ENCODE data around the gene TYK2. TPM values are rescaled to one million over a fixed set of nuclear protein-coding genes. Genes with fewer than 3 reads are reported as not detected.
A peak's percentile ranks its signal among the peaks of the same experiment; 100 is the strongest.

Gene TYK2
- 21.2 TPM for polyA plus RNA-seq (2013, experiment 1 of 2)
- polyA plus RNA-seq (2013, experiment 2 of 2) = 21.8 TPM

DNA sequence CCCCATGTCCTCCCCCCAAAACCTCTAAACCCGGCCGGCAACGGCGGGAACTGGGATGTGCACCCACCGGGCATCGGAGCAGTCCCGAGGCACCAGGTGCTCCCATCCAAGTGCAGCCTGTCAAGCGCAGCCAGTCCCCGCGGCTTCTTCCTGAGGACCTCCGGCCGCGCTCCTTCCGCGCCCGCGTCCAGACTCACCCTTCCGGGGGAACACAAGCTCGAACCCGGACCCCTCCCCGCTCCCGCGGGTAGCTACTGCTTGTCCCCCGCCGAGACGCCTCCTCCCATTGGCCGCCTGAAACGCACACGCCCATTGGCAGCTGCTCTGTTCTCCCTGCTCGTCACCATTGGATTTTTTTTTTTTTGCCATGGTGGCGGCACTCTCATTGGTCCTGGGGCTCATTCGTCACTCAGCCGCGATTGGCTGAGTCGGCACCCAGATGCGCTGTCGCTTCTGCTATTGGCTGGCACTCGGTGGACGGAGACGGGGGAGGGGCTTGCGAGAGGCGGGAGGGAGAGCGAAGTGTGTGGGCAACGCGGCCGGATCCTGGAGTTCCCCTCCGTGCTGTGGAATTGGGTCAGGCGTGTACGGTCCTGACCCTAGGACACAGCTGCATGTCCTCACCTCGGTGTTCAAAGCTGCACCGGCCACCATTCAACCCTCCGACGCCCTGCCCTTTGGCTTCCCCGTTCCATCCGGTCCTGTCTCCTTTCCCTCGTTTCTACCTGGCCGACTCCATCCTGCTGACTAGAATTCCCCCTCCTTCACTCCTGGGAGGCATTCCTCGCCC lies at the start of gene TYK2:
TYK2 (minus strand) TSS at position 260 of the 790 bp plus-strand sequence. CDS start 2,166 bp downstream, outside the sequence.
- Histone ChIP-seq H3K4ac (ENCODE audit: low read depth, low read length) (peak within 1 kb of the TSS; percentile 85), H3K4me2 (ENCODE audit: low read length) (peak within 1 kb of the TSS; percentile 100), H3K27me3 (ENCODE audit: insufficient read depth, low read length, poor library complexity) (no peaks in the 10 kb centered on the region), H3K4me1 (ENCODE audit: control insufficient read depth, low read depth, low read length) (peaks cover 5% of the 10 kb centered on the region), H2BK15ac (replicated peaks; ENCODE audit: low read depth) (no peak within 1 kb of the TSS), H2BK120ac (ENCODE audit: low read depth, low read length) (no peak within 1 kb of the TSS), H3K23ac (ENCODE audit: low read length) (peak within 1 kb of the TSS; percentile 85), H3K9ac (ENCODE audit: low read length) (peak within 1 kb of the TSS; percentile 99), H3K18ac (ENCODE audit: low read length) (peak within 1 kb of the TSS; percentile 73), H2AK5ac (ENCODE audit: low read length) (no peak within 1 kb of the TSS), H4K5ac (ENCODE audit: low read length) (peak within 1 kb of the TSS; percentile 24), H3K36me3 (ENCODE audit: control insufficient read depth, insufficient read depth, low read length) (no peaks in the 10 kb centered on the region), H2BK5ac (ENCODE audit: low read length) (peak within 1 kb of the TSS; percentile 91), H3K56ac (ENCODE audit: low read length) (peak within 1 kb of the TSS; percentile 100), H3K4me3 (ENCODE audit: low read length) (peak within 1 kb of the TSS; percentile 95), H3K79me1 (ENCODE audit: low read length) (peaks cover 4% of the 10 kb centered on the region), H3K27ac (ENCODE audit: low read depth, low read length) (peak within 1 kb of the TSS; percentile 13), H4K8ac (ENCODE audit: low read depth, low read length) (no peak within 1 kb of the TSS), H3K79me2 (ENCODE audit: control insufficient read depth, insufficient read depth, low read length) (peaks cover 3% of the 10 kb centered on the region)
- no CpG with 5 or more reads among the region's 58 CpGs for WGBS (ENCODE audit: extremely low coverage, insufficient coverage, low lambda C conversion rate)
- DNase-seq = peak; percentile 99

DNA sequence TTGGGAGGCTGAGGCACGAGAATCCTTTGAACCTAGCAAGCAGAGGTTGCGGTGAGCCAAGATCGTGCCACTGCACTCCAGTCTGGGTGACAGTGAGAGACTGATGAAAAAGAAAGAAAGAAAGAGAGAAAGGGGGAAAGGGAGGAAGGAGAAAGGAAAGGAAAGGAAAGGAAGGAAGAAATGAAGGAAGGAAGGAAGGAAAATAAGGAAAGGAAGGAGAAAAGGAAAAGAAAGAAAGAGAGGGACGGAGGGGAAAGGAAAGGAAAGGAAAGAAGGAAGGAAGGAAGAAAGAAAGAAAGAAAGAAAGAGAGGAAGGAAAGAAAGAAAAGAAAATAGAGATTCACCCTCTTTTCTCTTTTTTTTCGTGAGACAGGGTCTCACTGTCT lies 48.6 kb upstream of the TYK2 start:
- no peak overlapping the region for H3K56ac ChIP-seq (ENCODE audit: low read length)
- H2BK5ac ChIP-seq (ENCODE audit: low read length) = no peak overlapping the region
- H4K8ac ChIP-seq (ENCODE audit: low read depth, low read length) = no peak overlapping the region
- no peak overlapping the region for H4K5ac ChIP-seq (ENCODE audit: low read length)
- H3K23ac ChIP-seq (ENCODE audit: low read length) = no peak overlapping the region
- no peak overlapping the region for H3K4me2 ChIP-seq (ENCODE audit: low read length)
- no peak overlapping the region for H2BK120ac ChIP-seq (ENCODE audit: low read depth, low read length)
- no peaks in the 10 kb centered on the region for H3K36me3 ChIP-seq (ENCODE audit: control insufficient read depth, insufficient read depth, low read length)
- H3K4ac ChIP-seq (ENCODE audit: low read depth, low read length) = no peak overlapping the region
- peaks cover 28% of the 10 kb centered on the region for H3K27me3 ChIP-seq (ENCODE audit: insufficient read depth, low read length, poor library complexity)
- no peaks in the 10 kb centered on the region for H3K79me2 ChIP-seq (ENCODE audit: control insufficient read depth, insufficient read depth, low read length)
- WGBS (ENCODE audit: extremely low coverage, insufficient coverage, low lambda C conversion rate) = no CpG with 5 or more reads among the region's 5 CpGs
- H2BK15ac ChIP-seq (replicated peaks; ENCODE audit: low read depth) = no peak overlapping the region
- H3K18ac ChIP-seq (ENCODE audit: low read length) = no peak overlapping the region
- no peaks in the 10 kb centered on the region for H3K79me1 ChIP-seq (ENCODE audit: low read length)
- no peak overlapping the region for H3K4me3 ChIP-seq (ENCODE audit: low read length)
- no peak overlapping the region for H2AK5ac ChIP-seq (ENCODE audit: low read length)
- H3K4me1 ChIP-seq (ENCODE audit: control insufficient read depth, low read depth, low read length) = no peaks in the 10 kb centered on the region
- no peak overlapping the region for H3K27ac ChIP-seq (ENCODE audit: low read depth, low read length)
- no peak overlapping the region for H3K9ac ChIP-seq (ENCODE audit: low read length)
- DNase-seq = no peak

DNA sequence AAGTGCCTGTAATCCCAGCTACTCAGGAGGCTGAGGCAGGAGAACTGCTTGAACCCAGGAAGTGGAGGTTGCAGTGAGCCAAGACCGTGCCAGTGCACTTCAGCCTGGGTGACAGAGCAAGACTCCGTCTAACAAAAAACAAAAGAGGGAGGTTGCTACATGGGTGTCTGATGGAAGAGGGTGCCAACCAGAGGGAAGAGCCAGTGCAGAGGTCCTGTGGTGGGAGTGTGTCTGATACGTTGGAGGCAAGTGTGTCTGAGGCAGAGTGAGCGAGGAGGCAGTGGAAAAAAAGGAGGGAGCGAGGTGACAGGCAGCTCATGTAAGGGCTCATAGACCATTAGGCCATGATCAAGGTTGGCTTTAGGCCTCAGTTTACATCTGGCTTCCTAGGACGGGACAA lies 46.8 kb upstream of the TYK2 start:
- no CpG with 5 or more reads among the region's 6 CpGs for WGBS (ENCODE audit: extremely low coverage, insufficient coverage, low lambda C conversion rate)
- H3K23ac ChIP-seq (ENCODE audit: low read length) = no peak overlapping the region
- no peak overlapping the region for H3K4ac ChIP-seq (ENCODE audit: low read depth, low read length)
- no peaks in the 10 kb centered on the region for H3K4me1 ChIP-seq (ENCODE audit: control insufficient read depth, low read depth, low read length)
- H2AK5ac ChIP-seq (ENCODE audit: low read length) = no peak overlapping the region
- no peak overlapping the region for H2BK5ac ChIP-seq (ENCODE audit: low read length)
- no peak overlapping the region for H3K4me3 ChIP-seq (ENCODE audit: low read length)
- no peak overlapping the region for H4K8ac ChIP-seq (ENCODE audit: low read depth, low read length)
- H2BK15ac ChIP-seq (replicated peaks; ENCODE audit: low read depth) = no peak overlapping the region
- no peak overlapping the region for H3K18ac ChIP-seq (ENCODE audit: low read length)
- H3K9ac ChIP-seq (ENCODE audit: low read length) = no peak overlapping the region
- no peaks in the 10 kb centered on the region for H3K36me3 ChIP-seq (ENCODE audit: control insufficient read depth, insufficient read depth, low read length)
- no peak overlapping the region for H4K5ac ChIP-seq (ENCODE audit: low read length)
- H3K56ac ChIP-seq (ENCODE audit: low read length) = no peak overlapping the region
- H3K27ac ChIP-seq (ENCODE audit: low read depth, low read length) = no peak overlapping the region
- H3K4me2 ChIP-seq (ENCODE audit: low read length) = no peak overlapping the region
- peaks cover 31% of the 10 kb centered on the region for H3K27me3 ChIP-seq (ENCODE audit: insufficient read depth, low read length, poor library complexity)
- no peaks in the 10 kb centered on the region for H3K79me1 ChIP-seq (ENCODE audit: low read length)
- H3K79me2 ChIP-seq (ENCODE audit: control insufficient read depth, insufficient read depth, low read length) = no peaks in the 10 kb centered on the region
- DNase-seq = no peak
- H2BK120ac ChIP-seq (ENCODE audit: low read depth, low read length) = no peak overlapping the region

GRCh38 chr19:10424011-10424637 lies 43.8 kb upstream of the TYK2 start:
- H2BK5ac ChIP-seq (ENCODE audit: low read length) = no peak overlapping the region
- no peak overlapping the region for H3K4me3 ChIP-seq (ENCODE audit: low read length)
- H3K9ac ChIP-seq (ENCODE audit: low read length) = no peak overlapping the region
- no peaks in the 10 kb centered on the region for H3K79me2 ChIP-seq (ENCODE audit: control insufficient read depth, insufficient read depth, low read length)
- H4K5ac ChIP-seq (ENCODE audit: low read length) = no peak overlapping the region
- H2BK15ac ChIP-seq (replicated peaks; ENCODE audit: low read depth) = no peak overlapping the region
- H2BK120ac ChIP-seq (ENCODE audit: low read depth, low read length) = no peak overlapping the region
- no peaks in the 10 kb centered on the region for H3K79me1 ChIP-seq (ENCODE audit: low read length)
- H3K27ac ChIP-seq (ENCODE audit: low read depth, low read length) = no peak overlapping the region
- H3K36me3 ChIP-seq (ENCODE audit: control insufficient read depth, insufficient read depth, low read length) = no peaks in the 10 kb centered on the region
- H2AK5ac ChIP-seq (ENCODE audit: low read length) = no peak overlapping the region
- no peak overlapping the region for H4K8ac ChIP-seq (ENCODE audit: low read depth, low read length)
- WGBS (ENCODE audit: extremely low coverage, insufficient coverage, low lambda C conversion rate) = no CpG with 5 or more reads among the region's 38 CpGs
- H3K4me2 ChIP-seq (ENCODE audit: low read length) = peak overlapping the region; percentile 32
- no peak overlapping the region for H3K18ac ChIP-seq (ENCODE audit: low read length)
- no peak overlapping the region for H3K4ac ChIP-seq (ENCODE audit: low read depth, low read length)
- H3K4me1 ChIP-seq (ENCODE audit: control insufficient read depth, low read depth, low read length) = no peaks in the 10 kb centered on the region
- peak overlapping the region; percentile 35 for H3K56ac ChIP-seq (ENCODE audit: low read length)
- no peak overlapping the region for H3K23ac ChIP-seq (ENCODE audit: low read length)
- H3K27me3 ChIP-seq (ENCODE audit: insufficient read depth, low read length, poor library complexity) = peaks cover 21% of the 10 kb centered on the region
- DNase-seq = peak; percentile 84

DNA sequence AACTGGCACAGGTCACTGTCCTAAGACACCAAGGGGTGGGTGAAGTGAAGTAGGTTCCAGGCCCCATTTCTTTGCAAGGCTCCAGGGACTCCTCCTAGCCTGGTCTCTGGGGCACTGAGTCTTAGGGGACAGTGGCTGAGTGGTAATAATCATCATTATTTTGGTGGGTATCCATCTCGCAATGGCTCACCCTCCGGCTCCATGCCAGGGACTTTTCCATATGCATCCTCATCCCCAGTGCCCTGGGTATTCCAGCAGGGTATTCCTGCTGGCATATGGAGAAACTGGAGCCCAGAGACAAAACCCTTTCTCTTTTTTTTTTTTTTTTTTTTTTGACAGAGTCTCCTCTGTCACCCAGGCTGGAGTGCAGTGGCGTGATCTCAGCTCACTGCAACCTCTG lies 42.5 kb upstream of the TYK2 start:
- no peak overlapping the region for H4K8ac ChIP-seq (ENCODE audit: low read depth, low read length)
- no peak overlapping the region for H3K27ac ChIP-seq (ENCODE audit: low read depth, low read length)
- H3K23ac ChIP-seq (ENCODE audit: low read length) = no peak overlapping the region
- no peak overlapping the region for H3K9ac ChIP-seq (ENCODE audit: low read length)
- no peaks in the 10 kb centered on the region for H3K79me1 ChIP-seq (ENCODE audit: low read length)
- H2BK5ac ChIP-seq (ENCODE audit: low read length) = no peak overlapping the region
- no peaks in the 10 kb centered on the region for H3K36me3 ChIP-seq (ENCODE audit: control insufficient read depth, insufficient read depth, low read length)
- H2AK5ac ChIP-seq (ENCODE audit: low read length) = no peak overlapping the region
- no peak overlapping the region for H3K4me2 ChIP-seq (ENCODE audit: low read length)
- H3K4me1 ChIP-seq (ENCODE audit: control insufficient read depth, low read depth, low read length) = no peaks in the 10 kb centered on the region
- no peak overlapping the region for H3K4me3 ChIP-seq (ENCODE audit: low read length)
- H4K5ac ChIP-seq (ENCODE audit: low read length) = no peak overlapping the region
- no peak for DNase-seq
- no peak overlapping the region for H3K56ac ChIP-seq (ENCODE audit: low read length)
- H3K79me2 ChIP-seq (ENCODE audit: control insufficient read depth, insufficient read depth, low read length) = no peaks in the 10 kb centered on the region
- H2BK15ac ChIP-seq (replicated peaks; ENCODE audit: low read depth) = no peak overlapping the region
- H3K27me3 ChIP-seq (ENCODE audit: insufficient read depth, low read length, poor library complexity) = peaks cover 19% of the 10 kb centered on the region
- no peak overlapping the region for H2BK120ac ChIP-seq (ENCODE audit: low read depth, low read length)
- no CpG with 5 or more reads among the region's 3 CpGs for WGBS (ENCODE audit: extremely low coverage, insufficient coverage, low lambda C conversion rate)
- no peak overlapping the region for H3K18ac ChIP-seq (ENCODE audit: low read length)
- H3K4ac ChIP-seq (ENCODE audit: low read depth, low read length) = no peak overlapping the region
